ENCODE results near the gene RFX1. TPM values are rescaled to one million over a fixed set of nuclear protein-coding genes. Genes with fewer than 3 reads are reported as not detected.

The RFX1 gene
- total and polyA plus RNA-seq, 4 donors = 1.8 to 5.6 (median 3.5) TPM

- H3K4me3 ChIP-seq (ENCODE audit: low read depth in 1 of 3, low read length in 3 of 3) = no peak overlapping the region
- no peaks in the 10 kb centered on the region for H3K27me3 ChIP-seq (ENCODE audit: control insufficient read depth in 4 of 4, insufficient read depth in 4 of 4, low read length in 3 of 4)
- DNase-seq (ENCODE audit: low spot score) = no peak
- peaks cover 12 to 43% (median 18%) of the 10 kb centered on the region in 4 donors for H3K36me3 ChIP-seq (ENCODE audit: control insufficient read depth in 4 of 4, insufficient read depth in 3 of 4, low read depth in 1 of 4, low read length in 3 of 4)
- no peaks in the 10 kb centered on the region for H3K9me3 ChIP-seq (ENCODE audit: control insufficient read depth in 4 of 4, low read length in 3 of 4)
- TF ChIP-seq MAX (IDR thresholded peaks at IDR 0.05) = no peak
- TF ChIP-seq CTCF (IDR thresholded peaks at IDR 0.05; ENCODE audit: low read depth, low read length, missing input control) = no peak
- TF ChIP-seq ATF3 (IDR thresholded peaks at IDR 0.05) = no peak
- no peak for TF ChIP-seq JUND (IDR thresholded peaks at IDR 0.05)
- TF ChIP-seq HNF4G (IDR thresholded peaks at IDR 0.05) = no peak
- TF ChIP-seq GABPA (IDR thresholded peaks at IDR 0.05 in 1 of 2, conservative IDR thresholded peaks at IDR 0.05 in 1 of 2) = no peak
- TF ChIP-seq EGR1 (IDR thresholded peaks at IDR 0.05; ENCODE audit: low read depth in 2 of 2) = no peak
- no peak overlapping the region for H3K27ac ChIP-seq (ENCODE audit: low read depth in 1 of 2, low read length in 2 of 2)
- 96% methylated on average over 42 of the region's 42 CpGs for WGBS
- H3K4me1 ChIP-seq (ENCODE audit: control insufficient read depth in 4 of 4, insufficient read depth in 4 of 4, low read length in 3 of 4) = peaks cover 2 to 17% (median 14%) of the 10 kb centered on the region in 4 donors
- H3K9ac ChIP-seq (ENCODE audit: low read depth in 1 of 2, low read length in 2 of 2) = no peak overlapping the region
Measured at GRCh38 chr19:13955662-13956364, 50.3 kb downstream of the RFX1 start.

- no peak overlapping the region for H3K9ac ChIP-seq (ENCODE audit: low read depth in 1 of 2, low read length in 2 of 2)
- WGBS = 97% methylated on average over 15 of the region's 15 CpGs
- H3K36me3 ChIP-seq (ENCODE audit: control insufficient read depth in 4 of 4, insufficient read depth in 3 of 4, low read depth in 1 of 4, low read length in 3 of 4) = peaks cover 11 to 32% (median 13%) of the 10 kb centered on the region in 4 donors
- H3K4me1 ChIP-seq (ENCODE audit: control insufficient read depth in 4 of 4, insufficient read depth in 4 of 4, low read length in 3 of 4) = peaks cover 2 to 17% (median 14%) of the 10 kb centered on the region in 4 donors
- no peaks in the 10 kb centered on the region for H3K9me3 ChIP-seq (ENCODE audit: control insufficient read depth in 4 of 4, low read length in 3 of 4)
- no peak for DNase-seq (ENCODE audit: low spot score)
- no peak overlapping the region for H3K27ac ChIP-seq (ENCODE audit: low read depth in 1 of 2, low read length in 2 of 2)
- TF ChIP-seq HNF4G (IDR thresholded peaks at IDR 0.05) = no peak
- TF ChIP-seq NR2F2 (IDR thresholded peaks at IDR 0.05) = no peak
- no peak for TF ChIP-seq RXRA (IDR thresholded peaks at IDR 0.05)
- no peak for TF ChIP-seq REST (IDR thresholded peaks at IDR 0.05)
- TF ChIP-seq GABPA (IDR thresholded peaks at IDR 0.05 in 1 of 2, conservative IDR thresholded peaks at IDR 0.05 in 1 of 2) = no peak
- no peak for TF ChIP-seq JUND (IDR thresholded peaks at IDR 0.05)
- no peaks in the 10 kb centered on the region for H3K27me3 ChIP-seq (ENCODE audit: control insufficient read depth in 4 of 4, insufficient read depth in 4 of 4, low read length in 3 of 4)
- no peak overlapping the region for H3K4me3 ChIP-seq (ENCODE audit: low read depth in 1 of 3, low read length in 3 of 3)
Measured at GRCh38 chr19:13954185-13954584, 51.9 kb downstream of the RFX1 start.

Data from liver (tissue), 9 donors.